ENCODE data around the gene AP1S1.
"Not testable (repeated sequence)": the region's sequence is repeated elsewhere in the genome, so short reads cannot be mapped to it uniquely, and the experiment has no call there.

AP1S1 gene

DNA sequence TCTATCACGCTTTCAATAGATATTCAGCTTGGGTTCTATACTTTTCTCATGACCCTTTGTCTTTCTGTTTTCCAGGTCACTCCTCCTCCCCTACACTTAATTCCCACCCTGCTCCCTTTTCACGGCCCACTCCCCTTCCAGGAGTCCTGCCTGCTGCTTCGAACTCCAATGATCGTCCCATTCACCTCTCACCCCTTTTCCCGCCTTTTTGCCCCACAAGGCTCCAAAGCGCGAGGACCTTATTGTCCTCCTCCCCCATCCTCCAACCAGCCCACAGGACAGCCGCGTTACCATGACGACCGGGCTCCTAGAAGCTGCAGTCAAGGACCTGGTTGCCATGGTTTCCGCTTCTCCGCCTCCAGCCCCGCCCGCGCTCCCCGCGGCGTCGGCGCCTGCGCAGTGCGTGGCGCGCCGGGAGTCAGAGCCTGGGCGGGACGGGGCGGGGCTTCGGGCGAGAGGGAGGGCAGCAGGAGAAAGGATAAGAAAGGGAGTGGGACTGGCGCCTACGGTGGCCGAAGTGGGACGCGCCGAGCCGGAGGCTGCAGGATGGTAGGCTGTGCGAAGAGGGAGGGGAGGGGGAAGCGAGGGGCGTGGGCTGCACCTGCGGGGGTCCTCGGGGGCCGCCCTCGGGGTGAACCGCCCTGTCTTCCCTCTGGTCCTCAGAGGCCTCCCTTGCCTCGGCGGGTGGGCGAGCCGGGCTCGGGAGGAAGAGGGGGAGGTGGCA lies at the start of gene AP1S1:
Gene AP1S1 (plus strand): TSS at position 508 of the 724 bp plus-strand sequence. CDS start 39 bp downstream, at position 547.
- H3K4me3 ChIP-seq (ENCODE audit: low read depth, low read length), result peak within 1 kb of the TSS; percentile 85
- peak; percentile 94 for DNase-seq (ENCODE audit: low read depth)
- TF ChIP-seq, protein P1, sequence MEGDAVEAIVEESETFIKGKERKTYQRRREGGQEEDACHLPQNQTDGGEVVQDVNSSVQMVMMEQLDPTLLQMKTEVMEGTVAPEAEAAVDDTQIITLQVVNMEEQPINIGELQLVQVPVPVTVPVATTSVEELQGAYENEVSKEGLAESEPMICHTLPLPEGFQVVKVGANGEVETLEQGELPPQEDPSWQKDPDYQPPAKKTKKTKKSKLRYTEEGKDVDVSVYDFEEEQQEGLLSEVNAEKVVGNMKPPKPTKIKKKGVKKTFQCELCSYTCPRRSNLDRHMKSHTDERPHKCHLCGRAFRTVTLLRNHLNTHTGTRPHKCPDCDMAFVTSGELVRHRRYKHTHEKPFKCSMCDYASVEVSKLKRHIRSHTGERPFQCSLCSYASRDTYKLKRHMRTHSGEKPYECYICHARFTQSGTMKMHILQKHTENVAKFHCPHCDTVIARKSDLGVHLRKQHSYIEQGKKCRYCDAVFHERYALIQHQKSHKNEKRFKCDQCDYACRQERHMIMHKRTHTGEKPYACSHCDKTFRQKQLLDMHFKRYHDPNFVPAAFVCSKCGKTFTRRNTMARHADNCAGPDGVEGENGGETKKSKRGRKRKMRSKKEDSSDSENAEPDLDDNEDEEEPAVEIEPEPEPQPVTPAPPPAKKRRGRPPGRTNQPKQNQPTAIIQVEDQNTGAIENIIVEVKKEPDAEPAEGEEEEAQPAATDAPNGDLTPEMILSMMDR (conservative IDR thresholded peaks at IDR 0.05; ENCODE audit: low read depth, low read length), result no peak

DNA sequence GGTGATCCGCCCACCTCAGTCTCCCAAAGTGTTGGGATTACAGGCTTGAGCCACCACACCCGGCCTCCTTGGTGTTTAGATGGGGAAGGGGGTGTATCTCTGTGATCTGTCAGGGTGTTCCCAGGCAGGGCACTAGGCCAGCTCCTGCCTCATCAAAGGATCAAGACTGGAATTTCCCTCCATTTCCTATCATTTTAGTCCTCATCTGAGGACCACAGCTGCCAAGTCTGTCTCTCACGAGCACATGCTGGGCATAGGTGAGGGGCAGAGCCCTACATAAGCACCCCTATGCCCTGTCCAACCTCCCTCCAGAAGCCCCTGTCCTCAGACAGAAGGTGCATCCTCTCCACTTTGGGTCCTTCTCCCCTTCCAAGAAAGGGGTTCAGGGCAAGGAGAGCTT lies 49.5 kb upstream of the AP1S1 start:
- TF ChIP-seq, protein P1 (conservative IDR thresholded peaks at IDR 0.05; ENCODE audit: low read depth, low read length), result no peak
- DNase-seq (ENCODE audit: low read depth), result no peak

GRCh38 chr7:101105248-101105647 lies 49.0 kb upstream of the AP1S1 start:
- not testable (repeated sequence) for DNase-seq (ENCODE audit: low read depth); H3K4me3 ChIP-seq (ENCODE audit: low read depth, low read length)

More for the DNA sequence above, 49.5 kb upstream of the AP1S1 start:
- H3K4me3 ChIP-seq (ENCODE audit: low read depth, low read length), result no peak overlapping the region

DNA sequence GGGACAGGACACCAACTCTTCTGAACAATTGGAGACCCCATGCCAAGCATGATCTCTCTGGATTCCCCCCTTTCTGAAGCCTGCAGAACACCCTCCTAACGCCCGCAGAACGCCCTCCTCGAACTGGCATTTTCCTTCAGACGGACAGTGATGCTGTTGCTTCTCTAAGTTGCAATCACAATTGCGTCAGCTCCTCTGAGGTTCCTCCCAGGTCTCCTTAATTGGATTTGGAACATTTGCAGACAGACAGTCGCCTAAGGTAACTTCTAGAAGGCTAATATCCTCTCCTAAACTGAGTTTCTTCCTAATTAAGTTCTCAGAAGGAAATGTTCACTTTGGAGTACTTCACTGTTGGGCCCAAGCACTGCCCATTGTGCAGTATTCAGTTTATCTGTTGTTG lies 47.9 kb upstream of the AP1S1 start:
- H3K4me3 ChIP-seq (ENCODE audit: low read depth, low read length), result no peak overlapping the region
- no peak for DNase-seq (ENCODE audit: low read depth)
- TF ChIP-seq, protein P1 (conservative IDR thresholded peaks at IDR 0.05; ENCODE audit: low read depth, low read length), result no peak

DNA sequence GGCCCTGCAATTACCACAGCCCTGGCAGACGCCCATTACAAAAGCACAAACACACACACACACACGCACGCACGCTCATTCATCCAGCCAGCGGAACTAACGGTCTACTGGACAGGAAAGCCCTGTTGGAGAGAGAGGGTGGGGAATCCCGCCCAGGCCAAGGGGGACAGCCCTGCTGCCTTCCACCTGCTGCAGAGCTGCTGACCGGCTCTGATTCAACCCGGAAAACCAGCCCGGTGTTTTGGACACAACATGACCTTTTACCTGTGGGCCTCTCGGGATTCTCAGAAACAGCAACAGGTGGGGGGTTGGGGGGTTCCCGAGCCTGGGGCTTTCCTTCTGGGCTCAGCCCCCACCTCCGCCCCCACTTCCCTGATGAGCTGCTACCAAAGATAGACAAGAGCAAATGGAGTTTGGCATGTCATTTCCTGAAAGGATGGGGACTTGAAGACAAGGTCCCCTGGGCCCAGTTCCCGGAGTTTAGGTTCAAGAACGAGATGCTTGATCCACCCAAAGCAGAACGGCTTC lies 45.9 kb upstream of the AP1S1 start:
- no peak overlapping the region for H3K4me3 ChIP-seq (ENCODE audit: low read depth, low read length)
- peak; percentile 62 for DNase-seq (ENCODE audit: low read depth)
- TF ChIP-seq, protein P1 (conservative IDR thresholded peaks at IDR 0.05; ENCODE audit: low read depth, low read length), result no peak

DNA sequence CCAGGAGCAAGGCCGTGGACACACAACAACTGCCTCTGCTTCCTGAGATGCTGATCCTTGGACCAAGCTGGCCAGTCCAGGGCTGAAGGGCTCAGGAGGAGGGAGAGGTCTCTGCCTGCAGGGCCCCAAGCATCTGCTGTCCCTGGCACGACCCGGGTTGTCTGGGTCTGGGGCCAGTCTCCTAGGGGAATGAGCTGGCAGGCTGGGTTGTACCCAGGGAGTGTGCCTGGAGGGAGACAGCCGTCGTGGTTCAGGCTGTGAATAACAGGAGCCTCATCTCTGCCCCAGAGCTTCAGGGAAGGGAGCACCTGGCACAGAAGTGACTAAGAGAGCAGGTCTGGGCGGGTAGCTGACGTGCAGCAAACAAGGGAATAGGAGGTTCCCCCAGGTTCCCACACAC lies 45.3 kb upstream of the AP1S1 start:
- DNase-seq (ENCODE audit: low read depth), result no peak
- TF ChIP-seq, protein P1 (conservative IDR thresholded peaks at IDR 0.05; ENCODE audit: low read depth, low read length), result no peak
- no peak overlapping the region for H3K4me3 ChIP-seq (ENCODE audit: low read depth, low read length)

- no peak for DNase-seq (ENCODE audit: low read depth)
These were observed 44.9 kb upstream of the AP1S1 start for GRCh38 chr7:101109368-101109767.

More at GRCh38 chr7:101109368-101109767, 44.9 kb upstream of the AP1S1 start:
- H3K4me3 ChIP-seq (ENCODE audit: low read depth, low read length), result no peak overlapping the region
- TF ChIP-seq, protein P1 (conservative IDR thresholded peaks at IDR 0.05; ENCODE audit: low read depth, low read length), result no peak
